CMK (cell line): ENCODE results near the gene CEACAM8.
"Not testable (repeated sequence)": the region's sequence is repeated elsewhere in the genome, so short reads cannot be mapped to it uniquely, and the experiment has no call there.

ENCODE experiments used
- DNase-seq: peaks from one replicate; pipeline ENCODE4 v3.0.0-alpha.2; 2010; ENCODE audit warnings: low read depth

The CEACAM8 gene

GRCh38 chr19:42542791-42543190 is 51.9 kb downstream of the CEACAM8 start:
- no peak for DNase-seq

- DNase-seq: no peak
These were observed 54.6 kb downstream of the CEACAM8 start for GRCh38 chr19:42540071-42540553.

- no peak for DNase-seq
These were observed 55.6 kb downstream of the CEACAM8 start for GRCh38 chr19:42538841-42539709.

GRCh38 chr19:42535276-42535675 is 59.4 kb downstream of the CEACAM8 start:
- not testable (repeated sequence) for DNase-seq

GRCh38 chr19:42534391-42534790 is 60.3 kb downstream of the CEACAM8 start:
- DNase-seq: no peak

- no peak for DNase-seq
These were observed 61.8 kb downstream of the CEACAM8 start for GRCh38 chr19:42532891-42533290.

- DNase-seq: no peak
These were observed 63.4 kb downstream of the CEACAM8 start for GRCh38 chr19:42531313-42531712.
